Stimulated activated naive CD8-positive, alpha-beta T cell treated with anti-CD3 and anti-CD28 coated beads, Interleukin-15, Interleukin-2, amounts not matched to agents 100 ng/mL and 50 ng/mL, for 24 hours (primary cell): ENCODE results near the gene PIK3AP1.
"Not testable (repeated sequence)": the region's sequence is repeated elsewhere in the genome, so short reads cannot be mapped to it uniquely, and the experiment has no call there.

Experiments
- H3K27ac Mint-ChIP-seq: one replicate; pipeline ENCODE4 v1.8.0; 2021; ENCODE audit warnings: mild to moderate bottlenecking, mixed read lengths
- H3K27me3 Mint-ChIP-seq: one replicate; pipeline ENCODE4 v1.8.0; 2021; ENCODE audit warnings: mixed read lengths
- H3K36me3 Mint-ChIP-seq: one replicate; pipeline ENCODE4 v1.8.0; 2021; ENCODE audit warnings: low read depth, mixed read lengths
- H3K4me1 Mint-ChIP-seq: one replicate; pipeline ENCODE4 v1.8.0; 2021; ENCODE audit warnings: low read depth, mixed read lengths
- H3K4me3 Mint-ChIP-seq: one replicate; pipeline ENCODE4 v1.8.0; 2021; ENCODE audit warnings: mild to moderate bottlenecking, mixed read lengths
- H3K9me3 Mint-ChIP-seq: one replicate; pipeline ENCODE4 v1.8.0; 2021; ENCODE audit warnings: mixed read lengths

The PIK3AP1 gene

GRCh38 chr10:96743988-96744585, 23.8 kb upstream of the PIK3AP1 start:
- no peaks in the 10 kb centered on the region for H3K9me3 Mint-ChIP-seq

GRCh38 chr10:96741557-96741956, 21.2 kb upstream of the PIK3AP1 start:
- H3K27ac Mint-ChIP-seq, H3K36me3 Mint-ChIP-seq, H3K27me3 Mint-ChIP-seq, H3K9me3 Mint-ChIP-seq, H3K4me3 Mint-ChIP-seq: not testable (repeated sequence)
- peaks cover 22% of the 10 kb centered on the region for H3K4me1 Mint-ChIP-seq

More at GRCh38 chr10:96743988-96744585, 23.8 kb upstream of the PIK3AP1 start:
- peaks cover 36% of the 10 kb centered on the region for H3K4me1 Mint-ChIP-seq
- peak overlapping the region; percentile 31 for H3K4me3 Mint-ChIP-seq
- H3K27ac Mint-ChIP-seq: peak overlapping the region; percentile 29
- H3K27me3 Mint-ChIP-seq: no peaks in the 10 kb centered on the region
- no peaks in the 10 kb centered on the region for H3K36me3 Mint-ChIP-seq

DNA sequence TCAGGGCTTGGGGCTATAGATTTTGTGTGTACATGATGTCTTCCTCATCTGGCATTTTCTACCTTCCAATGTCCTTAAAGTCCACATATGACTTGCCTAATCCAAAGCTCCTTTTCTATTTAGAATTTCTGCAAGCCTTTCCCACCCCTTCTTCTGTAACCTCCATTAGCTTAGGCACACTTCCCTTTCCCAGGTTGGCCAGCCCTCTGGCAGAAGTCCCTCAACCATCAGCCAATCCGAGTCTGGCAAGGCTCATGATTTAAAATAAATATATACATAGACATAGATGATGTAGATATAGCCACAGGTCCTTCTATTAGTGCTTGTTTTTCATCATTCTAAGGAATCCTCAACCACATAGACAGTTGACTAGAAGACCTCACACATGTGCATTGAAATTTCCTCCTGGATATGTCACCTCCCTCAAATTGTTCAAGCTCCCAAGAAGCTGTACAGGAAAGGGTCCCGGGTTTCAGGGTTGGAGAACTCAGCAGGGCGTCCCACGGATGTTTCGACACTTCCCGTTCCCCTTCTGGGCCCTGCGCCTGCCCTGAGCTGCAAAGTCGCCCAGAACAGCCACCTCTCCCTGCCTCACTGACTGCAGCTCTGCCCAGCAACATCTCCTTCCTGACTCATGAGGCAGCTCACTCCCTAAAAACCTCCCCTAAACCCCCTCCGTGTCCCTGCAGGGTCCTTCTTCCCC, 20.4 kb upstream of the PIK3AP1 start:
- no peaks in the 10 kb centered on the region for H3K9me3 Mint-ChIP-seq
- H3K4me3 Mint-ChIP-seq: no peak overlapping the region
- H3K4me1 Mint-ChIP-seq: peaks cover 22% of the 10 kb centered on the region
- H3K36me3 Mint-ChIP-seq: no peaks in the 10 kb centered on the region
- H3K27ac Mint-ChIP-seq: no peak overlapping the region
- H3K27me3 Mint-ChIP-seq: no peaks in the 10 kb centered on the region

DNA sequence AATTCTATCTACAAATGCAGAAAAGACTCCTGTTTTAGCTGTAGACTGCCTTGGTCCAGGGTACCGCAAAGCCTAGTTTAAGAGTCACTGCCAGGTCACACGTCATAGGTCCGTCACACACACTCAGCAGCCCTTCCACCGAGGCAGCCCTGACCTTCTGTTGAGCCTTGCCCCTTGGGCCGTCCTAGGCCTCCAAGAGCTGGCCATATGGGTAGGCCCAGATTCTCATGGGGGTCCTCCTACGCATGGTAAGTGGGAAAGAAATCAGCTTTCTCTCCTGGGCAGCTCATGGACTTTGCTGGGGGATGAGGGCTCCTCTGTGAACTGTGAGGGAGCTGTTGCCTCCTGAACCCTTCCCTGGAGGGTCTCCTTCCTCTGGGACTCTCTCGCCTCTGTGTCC, 19.8 kb upstream of the PIK3AP1 start:
- Mint-ChIP-seq H3K4me1 (peaks cover 22% of the 10 kb centered on the region), H3K36me3 (no peaks in the 10 kb centered on the region), H3K27ac (no peak overlapping the region), H3K9me3 (no peaks in the 10 kb centered on the region), H3K4me3 (no peak overlapping the region), H3K27me3 (no peaks in the 10 kb centered on the region)

- not testable (repeated sequence) for H3K9me3 Mint-ChIP-seq, H3K4me3 Mint-ChIP-seq, H3K27ac Mint-ChIP-seq, H3K36me3 Mint-ChIP-seq, H3K27me3 Mint-ChIP-seq
- H3K4me1 Mint-ChIP-seq: peaks cover 14% of the 10 kb centered on the region
These were observed 17.1 kb upstream of the PIK3AP1 start for GRCh38 chr10:96737307-96737902.

GRCh38 chr10:96724621-96725020, 4.3 kb upstream of the PIK3AP1 start:
- H3K4me3 Mint-ChIP-seq: no peak overlapping the region

GRCh38 chr10:96721207-96721572, 876 bp upstream of the PIK3AP1 start:
- H3K9me3 Mint-ChIP-seq: no peaks in the 10 kb centered on the region
- H3K4me3 Mint-ChIP-seq: peak overlapping the region; percentile 84
- H3K36me3 Mint-ChIP-seq: no peaks in the 10 kb centered on the region
- H3K27me3 Mint-ChIP-seq: peaks cover 2% of the 10 kb centered on the region
- peak overlapping the region; percentile 88 for H3K27ac Mint-ChIP-seq
- peaks cover 42% of the 10 kb centered on the region for H3K4me1 Mint-ChIP-seq

More at GRCh38 chr10:96724621-96725020, 4.3 kb upstream of the PIK3AP1 start:
- Mint-ChIP-seq H3K27me3 (peaks cover 2% of the 10 kb centered on the region), H3K9me3 (no peaks in the 10 kb centered on the region), H3K36me3 (no peaks in the 10 kb centered on the region), H3K4me1 (peaks cover 13% of the 10 kb centered on the region), H3K27ac (no peak overlapping the region)

DNA sequence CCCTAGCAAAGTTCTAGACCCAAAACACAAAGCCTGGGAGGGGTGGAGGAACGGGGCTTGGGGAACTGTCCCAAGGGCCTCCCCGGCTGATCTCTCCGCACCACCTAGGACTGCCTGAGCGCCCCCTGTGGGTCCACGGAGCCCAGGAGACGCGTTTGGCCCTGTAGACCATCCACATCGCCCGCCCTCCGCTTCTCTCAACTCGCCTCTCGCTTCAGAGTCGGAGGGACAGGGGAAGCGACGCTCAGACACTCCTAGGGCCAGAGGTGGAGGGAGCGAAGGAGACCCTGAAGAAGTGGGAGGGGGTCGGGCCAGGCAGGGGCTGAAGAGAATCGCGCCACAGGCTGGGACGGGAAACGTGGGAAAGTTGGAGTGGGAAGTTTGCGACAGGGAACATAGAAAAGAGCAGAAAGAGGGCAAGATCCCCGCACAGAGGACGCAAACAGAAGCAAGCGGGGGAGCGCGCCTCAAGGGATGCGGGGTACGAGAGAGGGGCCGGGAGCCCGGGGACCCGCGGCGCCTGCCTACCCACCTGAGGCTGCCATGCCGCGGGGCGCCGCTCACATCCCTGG, 378 bp downstream of the PIK3AP1 start:
- Mint-ChIP-seq H3K4me3 (peak overlapping the region; percentile 98), H3K27me3 (peaks cover 2% of the 10 kb centered on the region), H3K27ac (peak overlapping the region; percentile 99), H3K36me3 (no peaks in the 10 kb centered on the region), H3K9me3 (no peaks in the 10 kb centered on the region), H3K4me1 (peaks cover 42% of the 10 kb centered on the region)

- H3K27me3 Mint-ChIP-seq: peaks cover 2% of the 10 kb centered on the region
- H3K4me3 Mint-ChIP-seq: peak overlapping the region; percentile 98
- H3K27ac Mint-ChIP-seq: peak overlapping the region; percentile 99
- no peaks in the 10 kb centered on the region for H3K36me3 Mint-ChIP-seq
- H3K9me3 Mint-ChIP-seq: no peaks in the 10 kb centered on the region
- H3K4me1 Mint-ChIP-seq: peaks cover 43% of the 10 kb centered on the region
These were observed 1.1 kb downstream of the PIK3AP1 start for GRCh38 chr10:96719200-96719599.

GRCh38 chr10:96718304-96718990, 1.9 kb downstream of the PIK3AP1 start:
- Mint-ChIP-seq H3K27ac (peak overlapping the region; percentile 31), H3K36me3 (no peaks in the 10 kb centered on the region), H3K4me3 (peak overlapping the region; percentile 98), H3K4me1 (peaks cover 46% of the 10 kb centered on the region), H3K27me3 (peaks cover 2% of the 10 kb centered on the region), H3K9me3 (no peaks in the 10 kb centered on the region)

GRCh38 chr10:96716390-96716789, 3.9 kb downstream of the PIK3AP1 start:
- Mint-ChIP-seq H3K27me3 (no peaks in the 10 kb centered on the region), H3K36me3 (no peaks in the 10 kb centered on the region), H3K4me1 (peaks cover 48% of the 10 kb centered on the region), H3K9me3 (no peaks in the 10 kb centered on the region), H3K27ac (no peak overlapping the region), H3K4me3 (peak overlapping the region; percentile 21)

DNA sequence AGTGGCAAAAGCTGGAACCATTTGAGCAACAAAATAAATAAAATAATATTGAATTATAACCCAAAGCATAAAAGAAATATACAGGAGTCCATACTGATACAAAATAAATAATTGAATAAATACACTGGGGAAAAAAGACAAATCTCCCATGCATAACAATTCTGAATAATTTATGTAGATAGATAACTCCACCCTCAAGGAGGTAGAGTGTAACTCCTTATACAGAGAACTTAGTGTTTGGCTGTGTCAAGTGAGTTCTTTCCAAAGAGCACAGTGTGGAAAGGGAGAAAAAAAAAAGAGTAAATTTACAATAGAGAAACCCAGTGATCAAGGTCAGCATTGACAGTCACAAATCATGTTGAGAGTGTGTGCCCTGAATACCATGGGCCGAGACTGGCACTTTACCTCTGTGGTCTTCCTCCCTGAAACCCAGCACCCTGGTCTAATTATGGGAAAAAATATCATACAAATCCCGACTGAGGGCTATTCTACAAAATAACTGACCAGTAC, 5.5 kb downstream of the PIK3AP1 start:
- Mint-ChIP-seq H3K4me3 (no peak overlapping the region), H3K27me3 (no peaks in the 10 kb centered on the region), H3K9me3 (no peaks in the 10 kb centered on the region), H3K36me3 (no peaks in the 10 kb centered on the region), H3K4me1 (peaks cover 38% of the 10 kb centered on the region), H3K27ac (no peak overlapping the region)

DNA sequence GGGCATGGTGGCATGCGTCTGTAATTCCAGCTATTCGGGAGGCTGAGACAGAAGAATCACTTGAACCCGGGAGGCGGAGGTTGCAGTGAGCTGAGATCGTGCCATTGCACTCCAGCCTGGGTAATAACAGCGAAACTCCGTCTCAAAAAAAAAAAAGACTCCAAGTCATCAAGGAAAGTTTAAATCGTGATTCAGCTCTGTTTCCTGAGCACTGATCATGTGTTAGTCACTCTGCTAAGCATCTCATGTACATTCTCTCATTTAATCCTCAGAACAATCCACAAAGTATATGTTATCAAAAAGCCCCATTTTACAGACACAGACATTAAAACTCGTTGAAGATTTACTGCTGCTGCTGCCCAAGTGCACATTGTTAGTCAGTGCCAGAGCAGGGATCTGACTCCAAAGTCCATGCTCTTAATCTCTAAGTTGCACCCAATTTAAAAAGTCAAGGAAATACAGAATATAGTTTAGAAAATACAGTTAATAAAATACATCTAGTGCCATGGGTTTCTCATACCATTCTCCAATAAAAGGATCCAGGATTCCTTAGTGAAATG, 6.2 kb downstream of the PIK3AP1 start:
- Mint-ChIP-seq H3K27me3 (no peaks in the 10 kb centered on the region), H3K4me1 (peaks cover 33% of the 10 kb centered on the region), H3K9me3 (no peaks in the 10 kb centered on the region), H3K27ac (no peak overlapping the region), H3K36me3 (peaks cover 3% of the 10 kb centered on the region), H3K4me3 (no peak overlapping the region)

- no peaks in the 10 kb centered on the region for H3K9me3 Mint-ChIP-seq
- no peaks in the 10 kb centered on the region for H3K27me3 Mint-ChIP-seq
- peaks cover 27% of the 10 kb centered on the region for H3K4me1 Mint-ChIP-seq
- H3K4me3 Mint-ChIP-seq: no peak overlapping the region
- H3K36me3 Mint-ChIP-seq: peaks cover 12% of the 10 kb centered on the region
- no peak overlapping the region for H3K27ac Mint-ChIP-seq
These were observed 7.5 kb downstream of the PIK3AP1 start for GRCh38 chr10:96712662-96713271.
